Neuron (in vitro differentiated cells): ENCODE data around the gene ZNF280A.

Experiments used
- H2AFZ ChIP-seq: one replicate; pipeline ENCODE4 v1.6.1; 2013; ENCODE audit warnings: low read depth, mild to moderate bottlenecking, inconsistent platforms, low read length, moderate library complexity
- H3K27me3 ChIP-seq: one replicate; pipeline ENCODE4 v1.6.1; 2013; ENCODE audit warnings: low read length; ENCODE audit not compliant: insufficient read depth
- H3K36me3 ChIP-seq: one replicate; pipeline ENCODE4 v1.6.1; 2013; ENCODE audit warnings: low read length; ENCODE audit not compliant: insufficient read depth
- H3K4me1 ChIP-seq: one replicate; pipeline ENCODE4 v1.6.1; 2013; ENCODE audit warnings: low read length; ENCODE audit not compliant: insufficient read depth
- H3K4me3 ChIP-seq: 2 replicates; pipeline ENCODE4 v1.5.1; 2013; ENCODE audit warnings: mild to moderate bottlenecking, low read length, moderate library complexity
- H3K9me3 ChIP-seq: one replicate; pipeline ENCODE4 v1.6.1; 2013; ENCODE audit warnings: low read length

The ZNF280A gene, protein sequence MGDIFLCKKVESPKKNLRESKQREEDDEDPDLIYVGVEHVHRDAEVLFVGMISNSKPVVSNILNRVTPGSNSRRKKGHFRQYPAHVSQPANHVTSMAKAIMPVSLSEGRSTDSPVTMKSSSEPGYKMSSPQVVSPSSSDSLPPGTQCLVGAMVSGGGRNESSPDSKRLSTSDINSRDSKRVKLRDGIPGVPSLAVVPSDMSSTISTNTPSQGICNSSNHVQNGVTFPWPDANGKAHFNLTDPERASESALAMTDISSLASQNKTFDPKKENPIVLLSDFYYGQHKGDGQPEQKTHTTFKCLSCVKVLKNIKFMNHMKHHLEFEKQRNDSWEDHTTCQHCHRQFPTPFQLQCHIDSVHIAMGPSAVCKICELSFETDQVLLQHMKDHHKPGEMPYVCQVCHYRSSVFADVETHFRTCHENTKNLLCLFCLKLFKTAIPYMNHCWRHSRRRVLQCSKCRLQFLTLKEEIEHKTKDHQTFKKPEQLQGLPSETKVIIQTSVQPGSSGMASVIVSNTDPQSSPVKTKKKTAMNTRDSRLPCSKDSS

DNA sequence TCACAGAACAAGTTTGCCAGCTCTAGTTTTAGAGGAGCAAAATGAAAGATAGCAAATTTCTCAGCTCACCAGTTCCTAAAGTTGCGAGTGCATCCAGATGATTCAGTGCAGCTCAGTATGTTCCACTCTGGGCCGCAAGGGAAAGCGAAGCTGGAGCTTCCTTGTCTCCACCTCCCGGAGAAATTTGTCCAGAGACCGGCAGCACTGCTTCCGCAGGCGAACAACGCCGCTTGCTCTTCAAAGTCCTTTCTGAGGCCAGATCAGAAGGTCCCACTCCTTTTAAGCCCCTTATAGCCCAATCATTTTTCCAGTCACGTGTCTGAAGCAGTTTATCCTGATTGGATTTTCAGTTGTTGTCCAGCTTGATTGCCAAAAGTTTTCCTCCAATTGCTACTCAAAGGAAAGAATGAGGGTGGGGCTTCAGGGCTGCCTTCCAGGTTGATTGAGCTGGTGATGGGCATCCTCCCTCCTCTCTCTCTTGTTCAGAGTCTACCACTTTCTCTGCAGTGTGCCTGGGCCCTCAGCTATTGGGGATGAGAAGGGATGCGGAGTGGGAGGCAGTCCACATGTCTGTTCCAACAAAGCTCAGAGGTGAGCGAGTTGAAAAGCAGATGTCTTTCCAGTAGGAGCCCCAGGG lies at the start of gene ZNF280A:
Gene ZNF280A (minus strand): TSS at position 251 of the 637 bp plus-strand sequence. CDS start 4,640 bp downstream, outside the sequence.
- Histone ChIP-seq H3K9me3 (no peaks in the 10 kb centered on the region), H2AFZ (no peak within 1 kb of the TSS), H3K4me3 (no peak within 1 kb of the TSS), H3K27me3 (no peaks in the 10 kb centered on the region), H3K36me3 (no peaks in the 10 kb centered on the region), H3K4me1 (no peaks in the 10 kb centered on the region)

DNA sequence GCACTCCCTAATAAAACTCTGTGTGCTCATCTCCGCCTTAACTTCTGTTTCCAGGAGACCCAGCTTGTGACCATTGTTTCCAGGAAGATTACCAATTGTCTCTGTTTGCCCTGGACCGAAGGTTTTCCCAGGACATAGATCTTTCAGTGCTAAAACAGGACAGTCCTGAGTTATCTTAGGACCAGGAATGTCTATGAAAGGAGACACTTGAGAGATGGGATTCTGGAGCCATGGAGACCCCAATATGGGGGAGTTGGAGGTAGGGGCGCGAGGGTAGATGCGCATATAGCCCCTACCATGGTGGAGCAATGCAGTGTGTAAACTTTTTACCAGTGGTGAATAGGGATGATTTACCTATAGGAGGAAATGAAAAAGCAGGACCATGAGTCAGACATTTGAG lies 49.1 kb upstream of the ZNF280A start:
- Histone ChIP-seq H3K4me1 (no peaks in the 10 kb centered on the region), H3K4me3 (no peak overlapping the region), H3K27me3 (no peaks in the 10 kb centered on the region), H3K9me3 (no peaks in the 10 kb centered on the region), H3K36me3 (no peaks in the 10 kb centered on the region), H2AFZ (no peak overlapping the region)

DNA sequence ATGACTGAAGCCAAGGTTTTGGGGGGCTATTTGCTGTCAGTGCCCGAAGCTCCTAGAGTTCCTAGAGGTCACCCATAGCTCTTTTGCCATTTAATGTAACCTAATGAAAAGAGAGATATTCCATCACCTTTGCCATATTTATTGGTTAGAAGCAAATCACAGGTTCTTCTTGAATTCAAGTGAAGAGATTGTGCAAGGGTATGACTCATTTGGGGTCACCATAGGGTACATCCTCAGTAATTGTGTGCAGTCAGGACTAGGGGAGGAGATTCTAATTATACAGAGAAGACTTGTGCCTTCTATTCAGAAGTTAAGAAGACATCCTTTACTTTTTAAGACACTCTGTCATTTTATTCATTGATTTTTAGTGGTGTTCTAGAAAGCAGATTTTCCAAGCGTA lies 45.9 kb upstream of the ZNF280A start:
- Histone ChIP-seq H3K9me3 (no peaks in the 10 kb centered on the region), H3K36me3 (no peaks in the 10 kb centered on the region), H3K4me3 (no peak overlapping the region), H2AFZ (no peak overlapping the region), H3K4me1 (no peaks in the 10 kb centered on the region), H3K27me3 (no peaks in the 10 kb centered on the region)

DNA sequence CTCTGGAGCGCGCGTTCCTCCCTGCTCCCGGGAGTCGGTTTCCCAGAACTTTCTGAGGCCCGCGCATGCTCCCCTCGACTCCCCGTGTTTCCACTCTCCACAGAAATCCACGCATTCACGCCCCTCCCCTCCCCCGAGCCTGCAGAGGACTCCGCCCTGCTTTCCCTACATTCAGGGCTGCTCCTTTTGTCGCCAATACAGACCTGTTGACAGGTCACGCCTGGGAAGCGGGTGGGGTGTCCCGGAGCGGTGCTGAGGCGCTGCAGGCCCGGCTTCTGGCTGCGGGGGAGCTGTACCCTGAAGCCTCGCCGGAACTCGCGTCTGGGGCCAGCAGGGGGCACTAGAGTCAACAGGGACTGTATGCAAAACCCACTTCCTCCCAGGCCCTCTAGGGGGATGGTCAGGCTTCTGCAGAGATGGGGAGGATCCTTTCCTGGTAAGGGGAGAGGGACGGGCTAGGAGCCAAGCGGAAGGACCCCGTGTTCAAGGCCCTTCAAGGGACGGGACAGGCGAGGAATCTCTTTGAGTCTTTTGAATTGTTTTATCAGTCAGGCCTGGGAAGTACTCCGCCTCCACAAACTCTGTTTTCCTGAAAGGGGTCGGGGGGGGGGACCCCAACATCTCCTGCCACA lies 39.0 kb upstream of the ZNF280A start, which contains the start of gene PRAME:
Gene PRAME (minus strand): TSS at position 294 of the 632 bp plus-strand sequence. CDS start 2,433 bp downstream, outside the sequence.
- Histone ChIP-seq H3K9me3 (no peaks in the 10 kb centered on the region), H2AFZ (no peak within 1 kb of the TSS), H3K27me3 (peaks cover 7% of the 10 kb centered on the region), H3K36me3 (no peaks in the 10 kb centered on the region), H3K4me3 (no peak within 1 kb of the TSS), H3K4me1 (no peaks in the 10 kb centered on the region)

DNA sequence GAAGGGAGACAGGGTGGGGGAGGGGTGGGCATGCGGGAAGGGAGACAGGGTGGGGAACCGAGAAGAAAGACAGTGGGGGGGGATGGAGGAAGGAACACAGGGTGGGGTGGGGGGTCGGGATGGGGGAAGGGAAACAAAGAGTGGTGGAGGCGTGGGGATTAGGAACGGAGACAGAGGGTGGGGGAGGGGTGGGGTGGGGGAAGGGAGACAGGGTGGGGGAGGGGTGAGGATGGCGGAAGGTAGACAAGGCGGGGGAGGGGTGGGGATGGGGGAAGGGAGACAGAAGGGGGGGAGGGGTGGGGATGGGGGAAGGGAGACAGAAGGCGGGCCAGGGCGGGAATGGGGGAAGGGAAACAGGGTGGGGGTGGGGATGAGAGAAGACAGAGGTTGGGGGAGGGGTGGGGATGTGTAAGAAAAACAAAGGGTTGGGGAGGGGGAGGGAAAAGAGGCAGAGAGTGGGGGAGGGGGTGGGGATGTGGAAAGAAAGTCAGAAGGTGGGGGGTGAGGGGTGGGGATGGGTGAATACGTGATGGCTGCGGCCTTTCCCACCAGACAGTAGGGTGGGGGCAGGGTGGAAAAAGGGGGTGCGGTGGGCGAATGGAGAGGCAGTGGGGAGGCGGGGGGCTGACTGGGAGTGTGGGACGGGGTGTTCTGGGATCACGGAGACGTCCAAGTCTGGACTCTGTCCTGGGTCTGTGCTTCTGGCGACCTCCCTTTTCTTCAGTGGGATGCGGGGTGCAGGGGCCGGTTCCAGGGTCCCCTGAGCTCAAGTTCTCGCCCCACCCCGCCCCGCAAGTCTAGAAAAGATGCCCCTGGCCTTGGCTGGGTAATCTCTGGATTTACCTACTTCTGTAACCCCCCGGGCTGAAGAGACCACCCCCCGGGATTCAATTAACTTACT lies 38.3 kb upstream of the ZNF280A start:
- no peak overlapping the region for H2AFZ ChIP-seq
- no peak overlapping the region for H3K4me3 ChIP-seq
- H3K4me1 ChIP-seq, result no peaks in the 10 kb centered on the region
- no peaks in the 10 kb centered on the region for H3K36me3 ChIP-seq
- H3K27me3 ChIP-seq, result peaks cover 7% of the 10 kb centered on the region
- no peaks in the 10 kb centered on the region for H3K9me3 ChIP-seq

DNA sequence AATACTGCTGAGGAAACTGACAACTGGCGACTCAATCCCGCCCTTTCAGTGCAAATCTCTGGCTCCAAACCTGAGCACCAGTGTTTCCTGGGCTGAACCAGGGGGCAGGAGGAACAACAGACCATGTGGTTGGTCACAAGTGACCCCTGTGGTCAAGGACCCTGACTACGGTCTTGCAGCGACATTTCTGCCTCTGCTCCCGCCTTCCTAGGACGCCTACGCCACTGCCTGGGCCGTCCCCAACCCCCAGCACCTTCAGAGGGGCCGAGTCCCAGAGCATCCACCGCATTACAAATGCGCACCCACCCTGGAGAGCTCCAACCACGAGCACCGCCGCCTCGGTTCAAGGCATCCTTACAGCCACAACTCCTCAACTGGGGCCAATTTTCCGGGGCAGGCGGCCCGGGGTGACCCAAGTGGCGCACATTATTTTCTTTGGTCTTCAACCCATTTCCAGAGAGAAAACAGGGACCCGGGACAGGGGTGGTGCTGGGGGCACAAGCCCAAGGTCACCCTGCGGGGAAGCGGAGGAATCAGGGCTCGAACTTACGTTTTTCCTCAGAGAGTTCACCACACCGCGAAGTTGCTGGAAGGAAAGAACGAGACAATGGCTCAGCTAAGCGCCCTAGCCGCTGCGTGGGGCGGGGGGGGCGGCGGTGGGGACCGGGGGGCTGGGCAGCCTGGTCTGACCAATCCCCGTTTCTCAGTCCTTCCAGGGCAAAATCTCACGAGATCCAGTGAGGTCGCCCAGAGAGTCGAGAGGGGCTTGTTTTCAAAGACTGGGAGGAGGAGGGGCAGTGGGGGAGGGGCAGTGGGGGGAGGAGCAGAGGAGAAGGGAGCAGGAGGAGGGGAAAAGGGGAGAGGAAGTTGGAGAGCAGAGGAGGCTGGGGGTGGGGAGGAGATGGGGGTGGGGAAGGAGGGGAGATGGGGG lies 37.2 kb upstream of the ZNF280A start:
- Histone ChIP-seq H3K4me3 (no peak overlapping the region), H3K9me3 (no peaks in the 10 kb centered on the region), H3K36me3 (no peaks in the 10 kb centered on the region), H3K4me1 (no peaks in the 10 kb centered on the region), H2AFZ (no peak overlapping the region), H3K27me3 (peaks cover 7% of the 10 kb centered on the region)

DNA sequence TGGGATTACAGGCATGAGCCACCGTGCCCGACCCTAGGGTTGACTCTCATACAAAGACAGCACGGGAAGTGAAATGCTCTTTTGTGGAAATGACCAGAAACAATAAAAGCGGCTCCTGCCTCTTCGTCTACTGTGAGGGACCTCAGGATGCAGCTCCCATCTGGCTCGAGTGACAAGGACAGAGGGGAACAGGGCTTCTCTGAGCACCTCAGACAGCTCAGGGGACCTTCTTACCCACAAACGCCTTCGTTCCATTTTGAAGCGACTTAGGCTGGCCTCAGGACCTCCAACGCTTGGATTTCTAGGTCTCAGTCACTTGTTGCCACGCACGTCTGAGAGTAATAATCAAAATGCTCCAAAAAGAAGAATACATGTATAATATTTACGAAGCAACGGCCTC lies 36.5 kb upstream of the ZNF280A start:
- Histone ChIP-seq H3K27me3 (peaks cover 7% of the 10 kb centered on the region), H3K9me3 (no peaks in the 10 kb centered on the region), H2AFZ (no peak overlapping the region), H3K36me3 (no peaks in the 10 kb centered on the region), H3K4me3 (no peak overlapping the region), H3K4me1 (no peaks in the 10 kb centered on the region)

DNA sequence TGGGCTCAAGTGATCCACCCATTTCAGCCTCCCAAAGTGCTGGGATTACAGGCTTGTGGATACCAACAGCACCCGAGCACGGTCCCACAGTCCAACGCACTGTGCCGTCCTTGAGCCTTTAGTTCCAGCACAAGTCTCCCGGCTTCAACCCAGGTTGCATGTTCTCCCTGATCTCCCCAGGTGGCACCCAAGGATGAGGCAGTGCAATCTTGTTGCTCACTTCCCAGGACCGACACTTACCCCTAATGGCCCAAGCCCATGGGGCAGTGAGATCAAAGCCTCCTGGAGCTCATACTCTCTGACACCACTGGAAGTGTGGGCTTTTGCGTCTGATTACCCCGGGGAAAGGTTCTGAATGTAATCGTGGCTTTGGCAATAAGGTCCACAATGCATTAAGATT lies 35.5 kb upstream of the ZNF280A start:
- H3K27me3 ChIP-seq, result peaks cover 11% of the 10 kb centered on the region
- no peaks in the 10 kb centered on the region for H3K9me3 ChIP-seq
- no peak overlapping the region for H3K4me3 ChIP-seq
- H2AFZ ChIP-seq, result no peak overlapping the region
- H3K4me1 ChIP-seq, result no peaks in the 10 kb centered on the region
- H3K36me3 ChIP-seq, result no peaks in the 10 kb centered on the region

DNA sequence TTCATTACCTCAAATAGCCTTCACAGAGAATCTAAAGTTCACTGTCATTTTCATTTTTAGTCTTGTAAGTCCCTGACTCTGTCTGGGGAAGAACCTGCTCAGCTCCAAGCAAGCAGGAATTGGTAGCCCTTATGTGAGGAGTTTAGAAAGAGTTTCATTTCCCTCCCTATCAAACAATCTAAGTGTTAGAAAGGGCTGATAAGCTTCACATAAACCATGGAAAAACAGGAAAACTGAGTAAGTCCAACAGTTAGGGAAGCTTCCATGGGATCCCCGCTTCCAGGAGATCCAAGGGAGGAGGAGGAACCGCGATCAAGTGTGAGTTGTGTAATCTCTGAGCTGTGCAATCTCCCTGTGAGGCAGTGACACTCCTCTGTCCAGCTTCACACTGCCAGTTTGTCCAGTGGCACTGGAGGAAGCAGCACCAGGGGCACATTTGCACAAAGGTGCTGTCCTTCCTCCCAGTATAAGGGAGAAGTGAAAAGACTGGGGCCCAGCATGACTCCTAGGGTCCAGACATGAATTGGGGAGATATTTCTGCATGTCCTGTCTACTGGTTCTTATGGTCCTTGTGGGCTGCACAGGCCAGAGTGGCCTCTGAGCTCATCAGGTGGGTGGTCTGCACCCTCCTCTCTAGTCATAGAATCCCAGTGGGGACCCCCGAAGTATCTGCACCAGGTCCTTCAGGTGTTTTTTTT lies 34.7 kb upstream of the ZNF280A start:
- no peaks in the 10 kb centered on the region for H3K9me3 ChIP-seq
- no peak overlapping the region for H3K4me3 ChIP-seq
- H2AFZ ChIP-seq, result no peak overlapping the region
- peaks cover 11% of the 10 kb centered on the region for H3K27me3 ChIP-seq
- H3K36me3 ChIP-seq, result no peaks in the 10 kb centered on the region
- H3K4me1 ChIP-seq, result no peaks in the 10 kb centered on the region

DNA sequence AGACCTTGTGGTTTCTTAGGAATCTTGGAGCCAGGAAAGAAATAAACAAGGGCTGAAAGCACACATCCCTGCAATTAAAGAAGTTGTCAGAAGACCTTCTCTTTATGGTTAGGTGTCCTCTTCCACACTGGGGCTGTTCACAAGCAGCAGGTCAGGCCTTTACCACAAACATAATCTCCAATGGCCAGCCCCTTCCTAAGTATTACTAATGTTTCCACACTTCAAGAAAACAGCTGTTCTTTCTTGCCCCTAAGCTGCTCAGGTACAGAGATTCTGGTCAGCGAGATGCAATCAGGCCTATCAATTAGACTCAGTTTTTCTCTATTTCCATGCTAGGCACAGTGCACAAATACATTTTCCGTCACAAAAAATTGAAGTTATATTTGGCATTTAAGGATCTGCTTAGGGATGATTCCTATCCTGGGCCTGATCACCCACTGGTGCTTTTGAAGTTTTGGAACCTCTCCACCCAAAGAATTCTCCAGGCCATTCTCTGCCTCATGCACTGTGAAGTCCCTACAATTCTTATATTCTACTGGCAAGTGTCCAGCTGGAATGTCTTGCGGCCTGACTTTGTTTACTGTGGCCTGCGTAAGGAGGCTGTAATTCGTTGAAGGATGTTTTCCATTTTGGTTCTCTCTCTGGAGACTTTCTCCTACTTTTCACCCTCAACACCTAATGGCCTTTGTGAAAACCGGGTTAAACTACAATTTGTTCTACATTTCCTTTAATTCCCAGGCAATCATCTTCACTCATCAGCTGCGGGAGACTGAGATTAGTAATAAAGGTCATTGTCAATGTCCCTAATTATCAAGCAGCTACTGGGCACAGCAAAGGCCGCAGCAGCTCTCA lies 33.9 kb upstream of the ZNF280A start:
- Histone ChIP-seq H3K27me3 (peaks cover 12% of the 10 kb centered on the region), H3K36me3 (no peaks in the 10 kb centered on the region), H3K4me3 (no peak overlapping the region), H3K9me3 (no peaks in the 10 kb centered on the region), H2AFZ (no peak overlapping the region), H3K4me1 (no peaks in the 10 kb centered on the region)

DNA sequence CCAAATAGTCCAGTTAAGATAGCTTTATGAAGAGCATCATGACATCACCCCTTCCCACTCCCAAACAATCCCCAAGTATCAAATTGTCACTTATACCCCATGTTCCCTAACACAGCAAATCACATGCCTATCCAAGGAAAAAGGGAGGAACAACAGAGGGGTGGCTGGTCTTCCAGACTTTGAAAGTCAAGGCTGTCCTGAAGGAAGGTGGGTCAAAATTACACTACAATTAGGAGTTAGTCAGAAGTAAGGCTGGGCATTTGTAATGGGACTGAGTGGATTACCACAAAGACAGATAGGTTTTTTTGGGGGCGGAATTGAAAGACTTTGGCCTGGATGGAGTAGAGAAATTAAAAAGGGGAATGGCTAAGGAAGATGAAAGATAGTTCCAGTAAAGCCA lies 33.1 kb upstream of the ZNF280A start:
- Histone ChIP-seq H3K27me3 (peaks cover 18% of the 10 kb centered on the region), H3K9me3 (no peaks in the 10 kb centered on the region), H3K4me3 (no peak overlapping the region), H2AFZ (no peak overlapping the region), H3K4me1 (no peaks in the 10 kb centered on the region), H3K36me3 (no peaks in the 10 kb centered on the region)
